ENCODE data around the gene MET. TPM values are rescaled to one million over a fixed set of nuclear protein-coding genes. Genes with fewer than 3 reads are reported as not detected.

MET gene
- polyA plus RNA-seq, 1 donor from 2014 or later = not detected

- Histone ChIP-seq H3K4me2 (ENCODE audit: low read length) (no peak overlapping the region), H3F3A (ENCODE audit: insufficient read depth, low read length, poor library complexity, severe bottlenecking) (no peaks in the 10 kb centered on the region), H3K79me2 (replicated peaks; ENCODE audit: insufficient read depth, low read length) (no peaks in the 10 kb centered on the region), H3K9ac (ENCODE audit: low read length) (no peak overlapping the region), H2AFZ (ENCODE audit: low read depth, low read length) (no peak overlapping the region), H3K9me3 (ENCODE audit: low read length) (no peaks in the 10 kb centered on the region), H3K27ac (ENCODE audit: low read length) (no peak overlapping the region), H3K9me2 (ENCODE audit: insufficient read depth, low read length) (no peaks in the 10 kb centered on the region), H3K27me3 (ENCODE audit: insufficient read depth, low read depth, low read length) (no peaks in the 10 kb centered on the region), H4K20me1 (ENCODE audit: insufficient read depth) (no peaks in the 10 kb centered on the region), H3K4me3 (ENCODE audit: low read length) (no peak overlapping the region), H3K36me3 (ENCODE audit: insufficient read depth, low read length) (no peaks in the 10 kb centered on the region)
- no peak for TF ChIP-seq POLR2AphosphoS5 (IDR thresholded peaks at IDR 0.05)
- TF ChIP-seq TAF1 (IDR thresholded peaks at IDR 0.05; ENCODE audit: low read depth) = no peak
These were observed 105.8 kb downstream of the MET start for GRCh38 chr7:116777651-116778281.

- H3F3A ChIP-seq (ENCODE audit: insufficient read depth, low read length, poor library complexity, severe bottlenecking) = no peaks in the 10 kb centered on the region
- H3K27me3 ChIP-seq (ENCODE audit: insufficient read depth, low read depth, low read length) = no peaks in the 10 kb centered on the region
- no peak overlapping the region for H3K27ac ChIP-seq (ENCODE audit: low read length)
- no peaks in the 10 kb centered on the region for H4K20me1 ChIP-seq (ENCODE audit: insufficient read depth)
- H3K79me2 ChIP-seq (replicated peaks; ENCODE audit: insufficient read depth, low read length) = no peaks in the 10 kb centered on the region
- H2AFZ ChIP-seq (ENCODE audit: low read depth, low read length) = no peak overlapping the region
- H3K36me3 ChIP-seq (ENCODE audit: insufficient read depth, low read length) = no peaks in the 10 kb centered on the region
- H3K9ac ChIP-seq (ENCODE audit: low read length) = no peak overlapping the region
- H3K4me3 ChIP-seq (ENCODE audit: low read length) = no peak overlapping the region
- no peak for TF ChIP-seq RAD21 (conservative IDR thresholded peaks at IDR 0.05)
- TF ChIP-seq POLR2AphosphoS5 (IDR thresholded peaks at IDR 0.05) = no peak
- H3K9me2 ChIP-seq (ENCODE audit: insufficient read depth, low read length) = no peaks in the 10 kb centered on the region
- H3K4me2 ChIP-seq (ENCODE audit: low read length) = no peak overlapping the region
- H3K9me3 ChIP-seq (ENCODE audit: low read length) = no peaks in the 10 kb centered on the region
These were observed 107.2 kb downstream of the MET start for GRCh38 chr7:116779216-116779615.

GRCh38 chr7:116779931-116780330 is 107.9 kb downstream of the MET start:
- Histone ChIP-seq H3K9me2 (ENCODE audit: insufficient read depth, low read length) (no peaks in the 10 kb centered on the region), H3K9me3 (ENCODE audit: low read length) (no peaks in the 10 kb centered on the region), H3K4me2 (ENCODE audit: low read length) (no peak overlapping the region), H3K79me2 (replicated peaks; ENCODE audit: insufficient read depth, low read length) (no peaks in the 10 kb centered on the region), H3K4me3 (ENCODE audit: low read length) (no peak overlapping the region), H3K27me3 (ENCODE audit: insufficient read depth, low read depth, low read length) (no peaks in the 10 kb centered on the region), H3K36me3 (ENCODE audit: insufficient read depth, low read length) (no peaks in the 10 kb centered on the region), H2AFZ (ENCODE audit: low read depth, low read length) (no peak overlapping the region), H4K20me1 (ENCODE audit: insufficient read depth) (no peaks in the 10 kb centered on the region), H3F3A (ENCODE audit: insufficient read depth, low read length, poor library complexity, severe bottlenecking) (no peaks in the 10 kb centered on the region), H3K9ac (ENCODE audit: low read length) (no peak overlapping the region), H3K27ac (ENCODE audit: low read length) (no peak overlapping the region)
- TF ChIP-seq RAD21 (conservative IDR thresholded peaks at IDR 0.05) = no peak
- no peak for TF ChIP-seq EZH2 (IDR thresholded peaks at IDR 0.05; ENCODE audit: borderline replicate concordance, insufficient read depth, low read length, poor library complexity, severe bottlenecking)
- no peak for TF ChIP-seq SMC3 (conservative IDR thresholded peaks at IDR 0.05; ENCODE audit: poor library complexity)
- TF ChIP-seq CTCF (IDR thresholded peaks at IDR 0.05; ENCODE audit: poor library complexity, severe bottlenecking) = no peak
- no peak for TF ChIP-seq MXI1 (conservative IDR thresholded peaks at IDR 0.05; ENCODE audit: poor library complexity, severe bottlenecking)
- no peak for TF ChIP-seq TAF1 (IDR thresholded peaks at IDR 0.05; ENCODE audit: low read depth)
- TF ChIP-seq POLR2AphosphoS5 (IDR thresholded peaks at IDR 0.05) = no peak

GRCh38 chr7:116780521-116780920 is 108.5 kb downstream of the MET start:
- TF ChIP-seq POLR2AphosphoS5 (IDR thresholded peaks at IDR 0.05) (no peak), RAD21 (conservative IDR thresholded peaks at IDR 0.05) (no peak), SMC3 (conservative IDR thresholded peaks at IDR 0.05; ENCODE audit: poor library complexity) (no peak), TAF1 (IDR thresholded peaks at IDR 0.05; ENCODE audit: low read depth) (no peak), EP300 (conservative IDR thresholded peaks at IDR 0.05; ENCODE audit: poor library complexity, severe bottlenecking) (no peak), CTCF (IDR thresholded peaks at IDR 0.05; ENCODE audit: poor library complexity, severe bottlenecking) (no peak), MXI1 (conservative IDR thresholded peaks at IDR 0.05; ENCODE audit: poor library complexity, severe bottlenecking) (no peak), EZH2 (IDR thresholded peaks at IDR 0.05; ENCODE audit: borderline replicate concordance, insufficient read depth, low read length, poor library complexity, severe bottlenecking) (no peak), REST (IDR thresholded peaks at IDR 0.05; ENCODE audit: borderline replicate concordance) (no peak)
- Histone ChIP-seq H2AFZ (ENCODE audit: low read depth, low read length) (no peak overlapping the region), H3K9me2 (ENCODE audit: insufficient read depth, low read length) (no peaks in the 10 kb centered on the region), H3K27me3 (ENCODE audit: insufficient read depth, low read depth, low read length) (no peaks in the 10 kb centered on the region), H3K4me3 (ENCODE audit: low read length) (no peak overlapping the region), H4K20me1 (ENCODE audit: insufficient read depth) (no peaks in the 10 kb centered on the region), H3F3A (ENCODE audit: insufficient read depth, low read length, poor library complexity, severe bottlenecking) (no peaks in the 10 kb centered on the region), H3K9ac (ENCODE audit: low read length) (no peak overlapping the region), H3K9me3 (ENCODE audit: low read length) (no peaks in the 10 kb centered on the region), H3K79me2 (replicated peaks; ENCODE audit: insufficient read depth, low read length) (no peaks in the 10 kb centered on the region), H3K27ac (ENCODE audit: low read length) (no peak overlapping the region), H3K4me2 (ENCODE audit: low read length) (no peak overlapping the region), H3K36me3 (ENCODE audit: insufficient read depth, low read length) (no peaks in the 10 kb centered on the region)
